IPS-20b (cell line): ENCODE results near the gene MAMDC4.
"Not testable (repeated sequence)": the region's sequence is repeated elsewhere in the genome, so short reads cannot be mapped to it uniquely, and the experiment has no call there.

ENCODE experiments used
- H3K27ac ChIP-seq: one replicate; pipeline ENCODE4 v1.5.1; 2013; ENCODE audit warnings: low read length
- H3K27me3 ChIP-seq: 2 replicates; pipeline ENCODE4 v1.6.1; 2013; ENCODE audit warnings: mild to moderate bottlenecking, low read length, inconsistent platforms; ENCODE audit not compliant: insufficient read depth
- H3K36me3 ChIP-seq: 2 replicates; pipeline ENCODE4 v1.6.1; 2013; ENCODE audit warnings: low read depth, mild to moderate bottlenecking, inconsistent platforms, low read length, moderate library complexity; ENCODE audit not compliant: insufficient read depth
- H3K4me1 ChIP-seq: 2 replicates; pipeline ENCODE4 v1.6.1; 2013; ENCODE audit warnings: mild to moderate bottlenecking, control low read depth, inconsistent platforms, low read length, moderate library complexity; ENCODE audit not compliant: insufficient read depth
- H3K4me3 ChIP-seq: 2 replicates; pipeline ENCODE4 v1.5.1; 2013; ENCODE audit warnings: mild to moderate bottlenecking, low read length, inconsistent platforms
- H3K9ac ChIP-seq: 2 replicates; pipeline ENCODE4 v1.6.1; 2013; ENCODE audit warnings: low read depth, mild to moderate bottlenecking, inconsistent platforms, low read length, moderate library complexity
- H3K9me3 ChIP-seq: 2 replicates; pipeline ENCODE4 v1.6.1; 2013; ENCODE audit warnings: mild to moderate bottlenecking, low read depth, low read length, inconsistent platforms; ENCODE audit not compliant: insufficient read depth

MAMDC4 gene

DNA sequence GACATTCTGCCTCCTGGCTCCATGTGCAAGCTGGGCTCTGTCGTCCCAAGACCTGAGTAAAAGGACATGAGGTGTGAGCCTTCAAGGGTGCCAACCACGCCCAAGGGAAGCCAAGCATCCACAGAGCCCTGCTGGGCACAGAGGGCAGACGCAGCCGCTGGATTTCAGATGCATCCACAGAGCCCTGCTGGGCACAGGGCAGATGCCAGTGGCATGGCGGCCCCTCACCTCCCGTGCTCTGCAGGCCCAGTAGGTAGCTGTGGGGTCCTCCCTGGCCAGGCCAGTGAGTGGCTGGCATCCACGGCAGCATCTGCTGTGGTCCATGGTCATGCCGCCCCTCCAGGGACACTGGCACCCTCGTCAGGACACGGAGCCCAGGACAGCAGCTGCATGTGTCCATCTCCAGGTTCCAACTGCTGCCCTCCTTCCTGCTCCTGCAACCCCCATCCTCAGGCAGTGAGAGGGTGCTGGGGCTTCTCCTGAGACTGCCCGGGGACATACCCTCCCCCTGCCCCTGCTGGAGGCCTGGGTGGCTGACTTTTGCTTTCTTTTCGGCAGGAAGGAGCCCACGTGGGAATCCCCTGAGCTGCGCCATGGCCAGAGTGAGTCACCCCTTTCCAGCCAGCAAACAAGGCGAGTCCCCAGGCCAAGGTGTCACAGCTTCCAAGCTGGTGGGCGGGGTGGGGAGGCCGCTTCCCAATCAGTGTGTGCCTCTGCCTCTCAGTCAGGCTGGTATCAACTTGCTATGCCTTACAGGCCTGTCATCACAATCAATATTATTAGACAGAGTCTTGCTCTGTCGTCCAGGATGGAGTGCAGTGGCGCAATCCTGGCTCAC lies 30.2 kb downstream of the MAMDC4 start:
- no peak overlapping the region for H3K4me3 ChIP-seq
- no peak overlapping the region for H3K27ac ChIP-seq

DNA sequence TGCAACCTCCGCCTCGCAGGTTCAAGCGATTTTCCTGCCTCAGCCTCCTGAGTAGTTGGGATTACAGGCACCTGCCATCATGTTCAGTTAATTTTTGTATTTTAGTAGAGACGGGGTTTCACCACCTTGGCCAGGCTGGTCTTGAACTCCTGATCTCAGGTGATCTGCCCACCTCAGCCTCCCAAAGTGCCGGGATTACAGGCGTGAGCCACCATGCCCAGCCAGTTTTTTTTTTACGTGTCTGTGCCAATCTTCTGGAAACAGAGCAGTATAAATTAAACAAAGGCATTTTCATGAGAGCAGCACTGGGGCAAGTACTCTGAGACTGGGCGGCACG lies 30.8 kb downstream of the MAMDC4 start:
- H3K9me3 ChIP-seq, H3K36me3 ChIP-seq, H3K9ac ChIP-seq, H3K27ac ChIP-seq, H3K27me3 ChIP-seq, H3K4me1 ChIP-seq, H3K4me3 ChIP-seq: not testable (repeated sequence)

More for the DNA sequence above, 30.2 kb downstream of the MAMDC4 start:
- Histone ChIP-seq H3K27me3 (no peaks in the 10 kb centered on the region), H3K9ac (no peak overlapping the region), H3K4me1 (no peaks in the 10 kb centered on the region; the same call in 1 of the 2 replicates), H3K36me3 (no peaks in the 10 kb centered on the region), H3K9me3 (no peaks in the 10 kb centered on the region)

DNA sequence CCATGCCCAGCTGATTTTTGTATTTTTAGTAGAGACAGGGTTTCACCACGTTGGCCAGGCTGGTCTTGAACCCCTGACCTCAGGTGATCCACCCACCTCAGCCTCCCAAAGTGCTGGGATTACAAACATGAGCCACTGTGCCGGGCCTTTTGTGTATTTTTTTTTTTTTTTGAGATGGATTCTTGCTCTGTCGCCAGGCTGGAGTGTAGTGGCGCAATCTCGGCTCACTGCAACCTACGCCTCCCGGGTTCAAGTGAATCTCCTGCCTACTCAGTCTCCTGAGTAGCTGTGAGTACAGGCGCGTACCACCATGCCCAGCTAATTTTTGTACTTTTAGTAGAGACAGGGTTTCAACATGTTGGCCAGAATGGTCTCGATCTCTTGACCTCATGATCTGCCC lies 31.5 kb downstream of the MAMDC4 start:
- H3K4me3 ChIP-seq, H3K27ac ChIP-seq, H3K27me3 ChIP-seq, H3K9me3 ChIP-seq, H3K36me3 ChIP-seq, H3K9ac ChIP-seq, H3K4me1 ChIP-seq: not testable (repeated sequence)

DNA sequence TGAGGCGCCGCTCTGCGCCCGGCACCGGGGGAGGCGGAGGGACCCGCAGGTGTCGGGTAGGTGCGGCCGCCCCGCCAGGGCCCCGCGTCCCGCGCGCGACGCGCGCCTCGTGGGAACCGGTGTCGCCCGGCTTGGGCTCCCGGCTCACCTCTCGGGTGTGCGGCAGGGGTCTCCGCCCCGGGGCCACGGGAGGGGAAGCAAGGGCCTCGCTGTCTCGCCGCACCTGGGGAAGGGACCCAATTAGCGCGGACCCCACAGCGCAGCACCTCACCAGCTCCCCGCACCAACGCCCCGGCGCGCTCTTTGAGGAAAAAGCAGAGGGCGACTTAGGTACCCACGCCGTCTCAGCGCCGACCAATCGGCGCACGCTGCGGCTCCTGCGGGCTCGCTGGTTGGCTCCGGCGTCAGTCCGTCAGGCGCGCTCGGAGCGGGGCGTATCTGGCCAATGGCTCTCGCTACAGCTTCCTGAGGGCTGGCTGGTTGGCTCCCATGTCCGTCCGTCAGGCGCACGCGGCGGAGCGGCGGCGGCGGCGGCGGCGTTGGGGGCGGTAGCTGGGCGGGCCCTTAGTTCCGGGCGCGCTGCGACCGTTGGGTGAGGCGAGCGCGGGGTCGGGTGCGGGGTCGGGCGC lies 33.9 kb downstream of the MAMDC4 start, which contains the start of gene TRAF2:
TSS of gene TRAF2 (plus strand) at position 567 of the 629 bp plus-strand sequence. CDS start 12,225 bp downstream, outside the sequence.
- Histone ChIP-seq H3K4me1 (no peaks in the 10 kb centered on the region; the same call in 1 of the 2 replicates), H3K4me3 (peak within 1 kb of the TSS; percentile 79), H3K27me3 (no peaks in the 10 kb centered on the region), H3K36me3 (peaks cover 7% of the 10 kb centered on the region; the same call in 1 of the 2 replicates), H3K9ac (peak within 1 kb of the TSS; percentile 79; the same call in 1 of the 2 replicates), H3K27ac (no peak within 1 kb of the TSS), H3K9me3 (no peaks in the 10 kb centered on the region)

DNA sequence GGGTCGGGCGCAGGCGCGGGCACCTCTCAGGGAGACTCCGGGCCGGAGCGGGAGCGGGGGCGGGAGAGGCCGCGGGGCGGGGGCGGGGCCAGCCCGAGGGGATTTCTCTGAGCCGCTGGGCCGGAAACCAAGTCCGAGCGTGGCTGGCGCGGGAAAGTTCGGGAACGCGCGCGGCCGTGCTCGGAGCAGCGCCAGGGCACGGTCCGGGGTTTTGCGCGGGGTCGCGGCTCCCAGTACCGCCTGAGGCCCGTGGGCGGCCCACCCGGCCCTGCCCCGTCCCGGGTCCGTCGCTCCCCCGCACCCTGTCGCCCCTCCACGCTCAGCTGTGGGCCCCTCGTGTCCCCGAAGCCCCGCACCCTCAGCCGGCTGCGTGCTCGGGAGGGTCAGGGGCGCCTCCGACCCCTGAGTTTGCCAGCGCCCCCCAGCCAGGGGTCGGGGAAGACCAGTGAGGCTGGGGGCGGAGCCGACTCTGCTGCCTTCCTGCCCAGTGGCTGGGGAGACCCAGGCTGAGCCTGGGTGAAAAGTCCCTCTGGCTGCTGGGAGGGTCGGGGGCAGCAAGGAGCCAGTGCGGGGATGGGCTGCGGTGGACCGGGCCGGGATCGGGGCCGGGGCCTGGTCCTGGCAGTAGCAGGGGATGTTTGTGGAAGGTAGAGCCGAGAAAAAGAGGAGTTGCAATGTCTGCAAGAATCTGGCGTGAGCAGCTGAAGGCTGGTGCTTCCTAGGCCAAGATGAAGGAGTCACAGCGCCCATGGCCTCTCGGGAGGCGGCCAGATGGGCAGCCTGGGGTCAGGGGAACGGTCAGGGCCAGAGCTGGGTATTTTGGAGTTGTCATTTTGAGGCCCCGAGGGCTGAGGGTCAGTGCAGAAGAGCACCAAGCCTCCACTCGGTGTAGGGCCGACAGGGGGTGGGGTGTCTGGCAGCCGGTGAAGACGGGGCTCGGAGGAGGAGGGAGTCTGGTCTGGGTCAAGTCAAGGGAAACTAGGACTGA lies 34.8 kb downstream of the MAMDC4 start:
- Histone ChIP-seq H3K9me3 (no peaks in the 10 kb centered on the region), H3K4me3 (peak overlapping the region; percentile 76), H3K4me1 (no peaks in the 10 kb centered on the region; the same call in 1 of the 2 replicates), H3K36me3 (peaks cover 7% of the 10 kb centered on the region), H3K27me3 (no peaks in the 10 kb centered on the region), H3K9ac (peak overlapping the region; percentile 78; the same call in 1 of the 2 replicates), H3K27ac (no peak overlapping the region)

DNA sequence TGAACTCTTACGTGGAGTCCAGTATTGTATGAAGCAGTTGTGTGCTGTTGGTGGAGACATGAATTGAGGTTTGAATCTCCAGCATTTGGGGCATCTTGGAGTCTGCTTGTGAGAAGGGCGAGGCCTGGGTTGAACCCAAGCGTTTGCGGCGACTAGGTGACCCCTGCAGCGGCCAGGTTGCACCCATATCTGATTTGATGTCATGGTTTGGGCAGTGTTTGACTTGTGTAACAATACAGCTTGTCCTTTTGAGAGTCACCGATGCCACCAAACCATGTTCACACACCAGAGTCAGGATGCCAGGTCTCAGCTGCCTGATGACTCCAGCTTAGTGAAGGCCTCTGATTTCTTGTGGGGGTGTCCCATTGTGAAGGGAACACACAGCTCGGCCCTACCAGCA lies 36.3 kb downstream of the MAMDC4 start:
- H3K4me3 ChIP-seq: no peak overlapping the region
- no peaks in the 10 kb centered on the region for H3K27me3 ChIP-seq
- H3K36me3 ChIP-seq: peaks cover 7% of the 10 kb centered on the region
- H3K27ac ChIP-seq: no peak overlapping the region
- no peak overlapping the region; the same call in 1 of the 2 replicates for H3K9ac ChIP-seq
- H3K4me1 ChIP-seq: no peaks in the 10 kb centered on the region
- H3K9me3 ChIP-seq: no peaks in the 10 kb centered on the region

DNA sequence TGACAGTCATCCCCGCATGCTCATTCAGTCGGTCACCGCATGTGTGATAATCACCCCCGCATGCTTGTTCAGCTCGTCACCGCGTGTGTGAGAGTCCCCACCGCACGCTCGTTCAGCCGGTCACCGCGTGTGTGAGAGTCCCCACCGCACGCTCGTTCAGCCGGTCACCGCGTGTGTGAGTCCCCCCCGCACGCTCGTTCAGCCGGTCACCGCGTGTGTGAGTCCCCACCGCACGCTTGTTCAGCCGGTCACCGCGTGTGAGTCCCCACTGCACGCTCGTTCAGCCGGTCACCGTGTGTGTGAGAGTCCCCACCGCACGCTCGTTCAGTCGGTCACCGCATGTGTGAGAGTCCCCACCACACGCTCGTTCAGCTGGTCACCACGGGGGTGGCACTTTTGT lies 37.7 kb downstream of the MAMDC4 start:
- no peaks in the 10 kb centered on the region for H3K4me1 ChIP-seq
- no peak overlapping the region for H3K4me3 ChIP-seq
- no peak overlapping the region for H3K27ac ChIP-seq
- H3K9ac ChIP-seq: no peak overlapping the region
- no peaks in the 10 kb centered on the region for H3K9me3 ChIP-seq
- H3K27me3 ChIP-seq: no peaks in the 10 kb centered on the region
- peaks cover 7% of the 10 kb centered on the region for H3K36me3 ChIP-seq

DNA sequence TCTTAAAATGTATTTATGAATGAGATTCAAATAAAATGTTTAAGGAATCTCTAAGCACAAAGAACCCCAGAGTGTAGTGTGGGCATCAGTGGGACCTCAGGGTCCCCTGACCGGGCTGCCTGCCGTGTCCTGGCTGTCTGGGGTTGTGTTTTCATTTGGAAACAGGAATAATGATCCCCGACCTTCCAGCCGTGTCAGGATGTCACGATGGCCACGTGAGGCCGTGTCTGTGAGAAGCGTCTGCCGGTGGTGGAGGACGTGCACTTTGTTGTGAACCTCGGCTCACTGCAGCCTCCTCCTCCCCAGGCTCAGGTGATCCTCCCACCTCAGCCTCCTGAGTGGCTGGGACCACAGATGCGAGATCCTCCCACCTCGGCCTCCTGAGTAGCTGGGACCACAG lies 38.5 kb downstream of the MAMDC4 start:
- no peaks in the 10 kb centered on the region for H3K4me1 ChIP-seq
- no peak overlapping the region for H3K27ac ChIP-seq
- no peak overlapping the region for H3K9ac ChIP-seq
- H3K27me3 ChIP-seq: no peaks in the 10 kb centered on the region
- H3K36me3 ChIP-seq: peaks cover 7% of the 10 kb centered on the region
- H3K9me3 ChIP-seq: no peaks in the 10 kb centered on the region
- no peak overlapping the region for H3K4me3 ChIP-seq

DNA sequence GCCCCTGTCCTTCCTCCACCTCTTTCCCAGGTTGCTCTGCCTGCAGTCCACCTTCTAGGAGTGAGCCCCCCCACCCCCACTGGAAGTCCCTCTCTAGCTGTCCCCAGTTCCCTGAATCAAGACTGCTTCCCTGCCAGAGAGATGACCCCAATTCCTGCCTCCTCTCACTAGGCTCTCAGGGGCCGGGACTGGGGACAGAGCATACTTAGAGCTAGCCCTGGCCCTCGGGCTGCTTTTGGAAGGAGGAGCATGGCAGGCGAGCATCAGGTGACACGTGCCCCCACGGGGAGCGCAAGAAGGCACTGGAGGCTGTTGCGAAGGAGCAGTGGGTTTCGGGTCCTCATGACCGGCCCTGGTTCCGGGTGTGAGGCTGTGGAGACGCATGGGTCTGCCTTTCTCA lies 43.9 kb downstream of the MAMDC4 start:
- Histone ChIP-seq H3K36me3 (peaks cover 21% of the 10 kb centered on the region), H3K27ac (no peak overlapping the region), H3K9me3 (no peaks in the 10 kb centered on the region), H3K4me3 (no peak overlapping the region), H3K4me1 (no peaks in the 10 kb centered on the region), H3K9ac (no peak overlapping the region), H3K27me3 (no peaks in the 10 kb centered on the region)

DNA sequence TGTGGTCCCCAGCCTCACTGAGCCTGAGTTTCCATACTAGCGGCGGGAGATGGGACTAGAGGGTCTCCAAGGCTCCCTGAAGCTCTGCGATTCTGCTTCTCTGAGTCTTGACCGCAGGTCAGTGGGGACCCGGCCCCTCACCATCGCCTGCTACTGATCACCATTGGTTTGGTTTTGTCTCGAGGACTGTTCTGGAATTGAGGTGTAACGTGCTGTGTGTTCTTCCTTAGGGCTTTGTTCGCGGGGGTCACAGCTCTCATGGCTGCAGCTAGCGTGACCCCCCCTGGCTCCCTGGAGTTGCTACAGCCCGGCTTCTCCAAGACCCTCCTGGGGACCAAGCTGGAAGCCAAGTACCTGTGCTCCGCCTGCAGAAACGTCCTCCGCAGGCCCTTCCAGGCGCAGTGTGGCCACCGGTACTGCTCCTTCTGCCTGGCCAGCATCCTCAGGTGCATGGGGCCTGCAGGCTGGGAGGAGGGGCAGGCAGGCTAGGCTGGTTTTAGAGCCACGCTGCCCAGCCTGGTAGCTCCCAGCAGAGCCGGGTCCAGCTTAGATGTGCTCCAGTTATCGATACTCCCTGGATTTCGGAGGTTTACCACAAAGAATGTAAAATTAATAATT lies 46.4 kb downstream of the MAMDC4 start:
- H3K4me1 ChIP-seq: no peaks in the 10 kb centered on the region
- no peak overlapping the region for H3K9ac ChIP-seq
- H3K36me3 ChIP-seq: peaks cover 43% of the 10 kb centered on the region
- no peak overlapping the region for H3K27ac ChIP-seq
- no peaks in the 10 kb centered on the region for H3K9me3 ChIP-seq
- H3K4me3 ChIP-seq: no peak overlapping the region
- no peaks in the 10 kb centered on the region for H3K27me3 ChIP-seq

DNA sequence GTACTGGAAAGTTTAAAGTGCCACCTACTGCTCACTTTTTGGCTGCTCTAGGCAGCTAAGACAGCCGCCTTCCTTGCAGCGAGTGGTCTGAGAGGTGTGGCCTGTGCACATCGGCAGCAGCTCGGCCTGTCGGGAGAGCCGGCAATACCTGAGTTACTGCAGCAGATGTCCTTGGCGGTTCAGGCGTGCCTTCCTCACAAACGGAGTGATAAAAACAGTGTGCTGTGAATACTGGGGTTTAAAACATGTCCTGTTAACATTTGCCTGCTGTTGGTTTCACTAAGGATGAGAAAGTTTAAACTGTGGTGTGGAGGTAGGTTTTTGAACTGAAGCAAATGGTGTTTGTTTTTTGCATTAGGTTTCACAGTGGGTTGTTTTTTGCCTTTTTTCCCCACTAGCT lies 47.0 kb downstream of the MAMDC4 start:
- no peaks in the 10 kb centered on the region for H3K27me3 ChIP-seq
- no peak overlapping the region; the same call in 1 of the 2 replicates for H3K9ac ChIP-seq
- H3K27ac ChIP-seq: no peak overlapping the region
- peaks cover 43% of the 10 kb centered on the region for H3K36me3 ChIP-seq
- no peak overlapping the region for H3K4me3 ChIP-seq
- H3K4me1 ChIP-seq: no peaks in the 10 kb centered on the region
- H3K9me3 ChIP-seq: no peaks in the 10 kb centered on the region
